ENCODE data around the gene NHSL1.

Gene NHSL1

GRCh38 chr6:138374230-138374629 lies 125.1 kb downstream of the NHSL1 start:
- no peak overlapping the region for H3K4me2 ChIP-seq (ENCODE audit: low read depth, low read length)

GRCh38 chr6:138372711-138373463 lies 126.4 kb downstream of the NHSL1 start:
- Histone ChIP-seq H3K4me2 (ENCODE audit: low read depth, low read length) (no peak overlapping the region), H3K9ac (ENCODE audit: low read length) (no peak overlapping the region), H4K20me1 (ENCODE audit: insufficient read depth, low read length) (no peaks in the 10 kb centered on the region), H3K79me2 (ENCODE audit: low read length) (no peaks in the 10 kb centered on the region), H3K9me3 (replicated peaks; ENCODE audit: insufficient read depth, low read length) (no peaks in the 10 kb centered on the region), H3K27me3 (replicated peaks; ENCODE audit: insufficient read depth, low read length) (no peaks in the 10 kb centered on the region), H3K4me3 (ENCODE audit: low read length) (no peak overlapping the region), H3K4me1 (ENCODE audit: low read length) (no peaks in the 10 kb centered on the region), H3K9me2 (replicated peaks; ENCODE audit: insufficient read depth, low read length) (no peaks in the 10 kb centered on the region), H3F3A (ENCODE audit: insufficient read depth, low read length) (no peaks in the 10 kb centered on the region), H3K36me3 (replicated peaks; ENCODE audit: insufficient read depth, low read length) (no peaks in the 10 kb centered on the region), H3K27ac (ENCODE audit: low read length) (no peak overlapping the region), H2AFZ (ENCODE audit: low read length) (no peak overlapping the region)
- DNase-seq, result no peak
- TF ChIP-seq EZH2 (optimal IDR thresholded peaks at IDR 0.05; ENCODE audit: low read depth, low read length) (no peak), EZH2phosphoT487 (IDR thresholded peaks at IDR 0.05; ENCODE audit: low read length) (no peak), CTCF (IDR thresholded peaks at IDR 0.05; ENCODE audit: low read length) (no peak)

More at GRCh38 chr6:138374230-138374629, 125.1 kb downstream of the NHSL1 start:
- TF ChIP-seq EZH2 (optimal IDR thresholded peaks at IDR 0.05; ENCODE audit: low read depth, low read length) (no peak), CTCF (IDR thresholded peaks at IDR 0.05; ENCODE audit: low read length) (no peak), EZH2phosphoT487 (IDR thresholded peaks at IDR 0.05; ENCODE audit: low read length) (no peak)
- no peaks in the 10 kb centered on the region for H3K9me3 ChIP-seq (replicated peaks; ENCODE audit: insufficient read depth, low read length)
- H3K9me2 ChIP-seq (replicated peaks; ENCODE audit: insufficient read depth, low read length), result no peaks in the 10 kb centered on the region
- no peak for DNase-seq
- no peaks in the 10 kb centered on the region for H3K79me2 ChIP-seq (ENCODE audit: low read length)
- no peaks in the 10 kb centered on the region for H3F3A ChIP-seq (ENCODE audit: insufficient read depth, low read length)
- H3K4me3 ChIP-seq (ENCODE audit: low read length), result no peak overlapping the region
- H3K9ac ChIP-seq (ENCODE audit: low read length), result no peak overlapping the region
- no peaks in the 10 kb centered on the region for H3K27me3 ChIP-seq (replicated peaks; ENCODE audit: insufficient read depth, low read length)
- no peak overlapping the region for H2AFZ ChIP-seq (ENCODE audit: low read length)
- no peak overlapping the region for H3K27ac ChIP-seq (ENCODE audit: low read length)
- H3K4me1 ChIP-seq (ENCODE audit: low read length), result no peaks in the 10 kb centered on the region
- H4K20me1 ChIP-seq (ENCODE audit: insufficient read depth, low read length), result no peaks in the 10 kb centered on the region
- H3K36me3 ChIP-seq (replicated peaks; ENCODE audit: insufficient read depth, low read length), result no peaks in the 10 kb centered on the region

Data from MM.1S (cell line).